ENCODE measurements around the gene TMEM120B. TPM values are rescaled to one million over a fixed set of nuclear protein-coding genes. Genes with fewer than 3 reads are reported as not detected.
"Not testable (repeated sequence)": the region's sequence is repeated elsewhere in the genome, so short reads cannot be mapped to it uniquely, and the experiment has no call there.

Gene TMEM120B
- polyA plus RNA-seq (2012; ENCODE audit: low read depth, missing spikeins): 5.2 TPM

DNA sequence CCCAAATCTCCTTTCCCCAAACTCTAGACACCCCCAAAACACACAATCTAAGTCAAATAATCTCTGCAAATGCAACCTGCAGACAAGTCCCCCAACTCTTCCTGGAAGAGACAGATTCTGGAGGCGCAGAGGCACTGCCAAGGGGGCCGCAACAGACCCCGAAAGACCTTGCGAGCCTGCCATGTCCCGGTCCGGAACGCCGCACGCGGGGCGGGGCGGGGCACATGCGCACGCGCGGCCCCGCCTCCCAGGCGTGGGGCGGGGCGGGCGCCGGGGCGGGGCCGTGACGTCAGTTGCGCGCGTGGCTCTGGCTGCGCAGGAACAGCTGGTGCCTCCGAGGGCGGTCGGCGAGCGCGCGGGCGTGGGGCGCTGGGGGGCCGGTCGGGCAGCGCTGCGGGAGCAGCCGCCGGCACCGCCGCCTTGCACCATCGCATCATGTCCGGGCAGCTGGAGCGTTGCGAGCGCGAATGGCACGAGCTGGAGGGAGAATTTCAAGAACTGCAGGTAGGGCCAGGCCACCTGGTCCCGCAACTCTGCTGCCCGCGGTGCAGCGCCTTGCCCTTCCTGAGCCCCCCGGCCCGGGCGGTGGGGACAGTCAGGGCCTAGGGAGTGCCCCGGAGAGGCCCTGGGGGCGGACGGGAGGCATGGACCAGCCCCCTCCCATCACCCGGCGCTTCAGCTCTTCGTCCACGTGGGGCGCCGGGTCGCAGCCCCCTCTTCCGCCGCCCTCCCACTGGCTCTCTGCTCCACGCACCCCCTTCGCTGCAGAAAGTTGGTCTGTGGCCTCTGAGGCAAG, at the start of gene TMEM120B:
Gene TMEM120B, plus strand, starts transcription at position 292 of the 796 bp plus-strand sequence. Its CDS starts 144 bp downstream, at position 436.
- TF ChIP-seq POLR2A (IDR thresholded peaks at IDR 0.05; ENCODE audit: low read depth, low read length) (peak; percentile 75), POLR2AphosphoS5 (IDR thresholded peaks at IDR 0.05; ENCODE audit: low read depth, low read length) (peak; percentile 56; the same call in 1 of the 2 replicates), POU2F2 (IDR thresholded peaks at IDR 0.05; ENCODE audit: low read depth, low read length) (peak; percentile 61; the same call in 1 of the 2 replicates), PAX5 (IDR thresholded peaks at IDR 0.05; ENCODE audit: insufficient read depth, low read length, severe bottlenecking) (no peak), TAF1 (IDR thresholded peaks at IDR 0.05; ENCODE audit: low read depth, low read length) (no peak)
- FAIRE-seq (peak; percentile 91), DNase-seq (ENCODE audit: insufficient read length, low spot score) (peak; percentile 81)

DNA sequence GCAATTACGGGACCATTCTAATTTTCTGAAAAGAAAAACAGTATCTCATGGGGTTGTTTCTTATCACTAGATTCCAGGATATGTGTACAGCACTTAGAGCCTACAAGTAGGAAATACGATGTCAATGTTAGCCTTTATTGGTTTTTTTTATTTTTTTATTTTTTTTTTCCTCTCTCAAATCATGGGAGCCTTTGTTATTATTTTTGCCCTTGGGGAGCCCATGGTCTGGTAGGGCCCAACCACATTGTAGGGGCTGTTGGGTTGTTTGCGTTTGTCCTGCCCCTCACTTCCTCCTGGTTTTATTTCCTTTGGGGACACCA, 49.0 kb upstream of the TMEM120B start:
- no peak for DNase-seq (ENCODE audit: insufficient read length, low spot score)
- FAIRE-seq: no peak
- no peak for TF ChIP-seq PAX5 (IDR thresholded peaks at IDR 0.05; ENCODE audit: insufficient read depth, low read length, severe bottlenecking)
- TF ChIP-seq POU2F2 (IDR thresholded peaks at IDR 0.05; ENCODE audit: low read depth, low read length): no peak
- no peak for TF ChIP-seq TAF1 (IDR thresholded peaks at IDR 0.05; ENCODE audit: low read depth, low read length)
- TF ChIP-seq POLR2AphosphoS5 (IDR thresholded peaks at IDR 0.05; ENCODE audit: low read depth, low read length): no peak
- TF ChIP-seq SPI1 (IDR thresholded peaks at IDR 0.05; ENCODE audit: low read depth, low read length): no peak; the same call in 1 of the 2 replicates
- no peak for TF ChIP-seq POLR2A (IDR thresholded peaks at IDR 0.05; ENCODE audit: low read depth, low read length)

DNA sequence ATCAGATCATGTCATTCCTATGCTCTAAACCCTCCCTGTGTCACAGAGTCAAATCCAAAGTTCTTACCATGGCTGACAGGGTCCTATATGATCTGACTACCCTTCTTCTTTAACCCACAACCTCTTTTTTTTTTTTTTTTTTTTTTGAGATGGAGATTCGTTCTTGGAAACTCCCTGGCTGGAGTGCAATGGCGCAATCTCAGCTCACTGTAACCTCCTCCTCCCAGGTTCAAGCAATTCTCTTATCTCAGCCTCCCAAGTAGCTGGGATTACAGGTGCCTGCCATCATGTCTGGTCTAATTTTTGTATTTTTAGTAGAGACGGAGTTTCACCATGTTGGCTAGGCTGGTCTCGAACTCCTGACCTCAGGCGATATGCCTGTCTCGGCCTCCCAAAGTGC, 45.7 kb upstream of the TMEM120B start:
- not testable (repeated sequence) for FAIRE-seq

GRCh38 chr12:121668750-121669520, 43.6 kb upstream of the TMEM120B start:
- TF ChIP-seq POU2F2 (IDR thresholded peaks at IDR 0.05; ENCODE audit: low read depth, low read length): no peak
- no peak for TF ChIP-seq POLR2A (IDR thresholded peaks at IDR 0.05; ENCODE audit: low read depth, low read length)
- TF ChIP-seq POLR2AphosphoS5 (IDR thresholded peaks at IDR 0.05; ENCODE audit: low read depth, low read length): no peak
- no peak for TF ChIP-seq SPI1 (IDR thresholded peaks at IDR 0.05; ENCODE audit: low read depth, low read length)
- no peak for DNase-seq (ENCODE audit: insufficient read length, low spot score)
- no peak for FAIRE-seq

More for the DNA sequence above, 45.7 kb upstream of the TMEM120B start:
- not testable (repeated sequence) for DNase-seq (ENCODE audit: insufficient read length, low spot score)

- no peak for TF ChIP-seq SPI1 (IDR thresholded peaks at IDR 0.05; ENCODE audit: low read depth, low read length)
- no peak for TF ChIP-seq TAF1 (IDR thresholded peaks at IDR 0.05; ENCODE audit: low read depth, low read length)
- TF ChIP-seq POLR2AphosphoS5 (IDR thresholded peaks at IDR 0.05; ENCODE audit: low read depth, low read length): no peak
- no peak for TF ChIP-seq POU2F2 (IDR thresholded peaks at IDR 0.05; ENCODE audit: low read depth, low read length)
- no peak for TF ChIP-seq PAX5 (IDR thresholded peaks at IDR 0.05; ENCODE audit: insufficient read depth, low read length, severe bottlenecking)
- no peak for TF ChIP-seq POLR2A (IDR thresholded peaks at IDR 0.05; ENCODE audit: low read depth, low read length)
- DNase-seq (ENCODE audit: insufficient read length, low spot score): no peak
- no peak for FAIRE-seq
These were observed 43.0 kb upstream of the TMEM120B start, which contains the start of gene MORN3 for GRCh38 chr12:121669521-121669900. TSS of gene MORN3 (minus strand) at chr12:121669654. CDS start at chr12:121669483, 171 bp downstream.

DNA sequence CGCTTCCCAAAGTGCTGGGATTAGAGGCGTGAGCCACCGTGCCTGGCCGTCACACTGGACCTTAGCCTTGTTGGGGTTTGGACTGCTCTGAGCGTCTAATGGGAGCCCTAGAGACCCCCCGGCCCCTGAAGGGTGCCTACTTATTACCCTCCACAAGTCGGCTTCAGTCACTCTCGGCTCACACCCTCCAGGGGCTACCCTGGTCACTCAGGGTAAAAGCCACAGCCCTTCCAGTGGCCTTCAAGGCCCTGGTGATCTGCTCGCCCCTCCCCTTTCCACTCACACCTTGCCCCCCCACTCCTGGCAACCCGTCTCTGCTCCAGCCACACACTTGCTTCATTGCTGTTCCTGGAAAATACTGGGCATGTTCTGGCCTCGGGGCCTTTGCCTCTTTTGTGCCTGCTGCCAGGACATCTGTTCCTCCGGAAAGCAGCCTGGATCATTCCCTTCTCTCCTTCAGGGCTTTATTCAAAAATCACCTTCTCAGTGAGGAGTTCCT, 39.5 kb upstream of the TMEM120B start:
- TF ChIP-seq POLR2AphosphoS5 (IDR thresholded peaks at IDR 0.05; ENCODE audit: low read depth, low read length): no peak
- no peak for TF ChIP-seq POLR2A (IDR thresholded peaks at IDR 0.05; ENCODE audit: low read depth, low read length)
- no peak for TF ChIP-seq TAF1 (IDR thresholded peaks at IDR 0.05; ENCODE audit: low read depth, low read length)
- no peak for TF ChIP-seq PAX5 (IDR thresholded peaks at IDR 0.05; ENCODE audit: insufficient read depth, low read length, severe bottlenecking)
- TF ChIP-seq POU2F2 (IDR thresholded peaks at IDR 0.05; ENCODE audit: low read depth, low read length): no peak
- no peak for TF ChIP-seq SPI1 (IDR thresholded peaks at IDR 0.05; ENCODE audit: low read depth, low read length)
- DNase-seq (ENCODE audit: insufficient read length, low spot score) (no peak), FAIRE-seq (peak; percentile 31)

DNA sequence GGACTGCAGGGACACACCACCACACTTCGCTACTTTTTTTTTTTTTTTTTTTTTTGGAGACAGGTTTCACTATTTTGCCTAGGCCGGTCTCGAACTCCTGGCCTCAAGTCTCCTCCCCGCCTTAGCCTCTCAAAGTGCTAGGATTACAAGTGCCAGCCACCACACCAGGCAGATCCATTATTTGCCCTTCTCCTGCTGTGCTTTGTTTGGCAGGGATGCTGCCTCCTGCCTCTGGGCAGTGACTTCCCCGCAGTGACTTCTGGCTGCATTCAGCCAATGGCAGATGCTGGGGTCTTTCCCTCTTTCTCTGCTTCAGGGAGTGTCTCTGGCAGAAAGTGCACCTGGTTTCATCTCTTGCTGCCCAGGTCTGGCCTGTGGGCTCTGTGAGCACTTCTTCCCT, 36.4 kb upstream of the TMEM120B start:
- no peak for FAIRE-seq
- TF ChIP-seq POU2F2 (IDR thresholded peaks at IDR 0.05; ENCODE audit: low read depth, low read length): no peak
- TF ChIP-seq TAF1 (IDR thresholded peaks at IDR 0.05; ENCODE audit: low read depth, low read length): no peak
- no peak for TF ChIP-seq POLR2AphosphoS5 (IDR thresholded peaks at IDR 0.05; ENCODE audit: low read depth, low read length)
- TF ChIP-seq SPI1 (IDR thresholded peaks at IDR 0.05; ENCODE audit: low read depth, low read length): no peak
- TF ChIP-seq POLR2A (IDR thresholded peaks at IDR 0.05; ENCODE audit: low read depth, low read length): no peak
- TF ChIP-seq PAX5 (IDR thresholded peaks at IDR 0.05; ENCODE audit: insufficient read depth, low read length, severe bottlenecking): no peak
- no peak for DNase-seq (ENCODE audit: insufficient read length, low spot score)

DNA sequence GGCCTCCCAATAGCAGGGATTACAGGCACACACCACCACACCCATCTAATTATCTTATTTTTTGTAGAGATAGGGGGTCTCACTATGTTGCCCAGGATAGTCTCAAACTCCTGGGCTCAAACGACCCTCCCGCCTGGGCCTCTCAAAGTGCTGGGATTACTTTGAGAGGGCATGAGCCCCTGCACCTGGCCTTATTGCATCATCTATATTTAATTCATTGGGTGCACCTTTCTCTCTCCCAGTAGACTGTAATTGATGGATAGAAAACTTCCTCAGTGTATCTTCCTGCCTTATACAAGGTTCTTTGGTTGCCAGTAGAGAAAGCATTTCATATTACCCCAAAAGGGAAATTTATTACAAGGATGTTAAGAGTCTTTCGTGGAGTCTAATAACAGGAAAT, 34.2 kb upstream of the TMEM120B start:
- FAIRE-seq: no peak
- DNase-seq (ENCODE audit: insufficient read length, low spot score): no peak
- TF ChIP-seq TAF1 (IDR thresholded peaks at IDR 0.05; ENCODE audit: low read depth, low read length) (no peak), POU2F2 (IDR thresholded peaks at IDR 0.05; ENCODE audit: low read depth, low read length) (no peak), POLR2AphosphoS5 (IDR thresholded peaks at IDR 0.05; ENCODE audit: low read depth, low read length) (no peak)

GRCh38 chr12:121678716-121679300, 33.7 kb upstream of the TMEM120B start:
- TF ChIP-seq POLR2AphosphoS5 (IDR thresholded peaks at IDR 0.05; ENCODE audit: low read depth, low read length): no peak
- no peak for TF ChIP-seq POLR2A (IDR thresholded peaks at IDR 0.05; ENCODE audit: low read depth, low read length)
- TF ChIP-seq PAX5 (IDR thresholded peaks at IDR 0.05; ENCODE audit: insufficient read depth, low read length, severe bottlenecking): no peak
- TF ChIP-seq TAF1 (IDR thresholded peaks at IDR 0.05; ENCODE audit: low read depth, low read length): no peak
- no peak for TF ChIP-seq SPI1 (IDR thresholded peaks at IDR 0.05; ENCODE audit: low read depth, low read length)
- no peak for TF ChIP-seq POU2F2 (IDR thresholded peaks at IDR 0.05; ENCODE audit: low read depth, low read length)
- no peak for DNase-seq (ENCODE audit: insufficient read length, low spot score)
- FAIRE-seq: no peak

DNA sequence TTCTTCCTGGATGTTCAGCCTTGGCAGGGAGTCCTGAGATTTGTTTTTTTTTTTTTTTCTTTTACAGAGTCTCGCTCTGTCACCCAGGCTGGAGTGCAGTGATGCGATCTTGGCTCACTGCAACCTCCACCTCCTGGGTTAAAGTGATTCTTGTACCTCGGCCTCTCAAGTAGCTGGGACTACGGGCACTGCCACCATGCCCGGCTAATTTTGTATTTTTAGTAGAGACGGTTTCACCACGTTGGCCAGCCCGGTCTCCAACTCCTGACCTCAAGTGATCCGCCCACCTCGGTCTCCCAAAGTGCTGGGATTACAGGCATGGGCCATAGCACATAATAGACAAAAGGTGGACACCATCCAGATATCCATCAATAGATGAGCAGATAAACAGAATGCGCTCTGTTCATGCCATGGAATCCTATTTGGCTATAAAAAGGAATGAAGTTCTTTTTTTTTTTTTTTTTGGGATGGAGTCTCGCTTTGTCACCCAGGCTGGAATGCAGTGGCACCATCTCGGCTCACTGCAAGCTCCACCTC, 32.8 kb upstream of the TMEM120B start:
- not testable (repeated sequence) for FAIRE-seq; DNase-seq (ENCODE audit: insufficient read length, low spot score)
